OCI-LY3 (cell line): ENCODE results near the gene FAM53A.

ENCODE experiments used
- EZH2phosphoT487 ChIP-seq: fragments of 200-600 bp; shearing (Covaris generic); IDR thresholded peaks from 2 replicates; pipeline ENCODE4 v1.6.1; 2018; ENCODE audit warnings: antibody characterized with exemption, mixed run types, low read depth
- TF ChIP-seq, protein P1 (sequence below): fragments of 200-600, 300-600 bp; sonication (generic); IDR thresholded peaks from 2 replicates; pipeline ENCODE4 v1.5.1; 2014; ENCODE audit warnings: antibody characterized with exemption, low read length, low read depth

DNA sequence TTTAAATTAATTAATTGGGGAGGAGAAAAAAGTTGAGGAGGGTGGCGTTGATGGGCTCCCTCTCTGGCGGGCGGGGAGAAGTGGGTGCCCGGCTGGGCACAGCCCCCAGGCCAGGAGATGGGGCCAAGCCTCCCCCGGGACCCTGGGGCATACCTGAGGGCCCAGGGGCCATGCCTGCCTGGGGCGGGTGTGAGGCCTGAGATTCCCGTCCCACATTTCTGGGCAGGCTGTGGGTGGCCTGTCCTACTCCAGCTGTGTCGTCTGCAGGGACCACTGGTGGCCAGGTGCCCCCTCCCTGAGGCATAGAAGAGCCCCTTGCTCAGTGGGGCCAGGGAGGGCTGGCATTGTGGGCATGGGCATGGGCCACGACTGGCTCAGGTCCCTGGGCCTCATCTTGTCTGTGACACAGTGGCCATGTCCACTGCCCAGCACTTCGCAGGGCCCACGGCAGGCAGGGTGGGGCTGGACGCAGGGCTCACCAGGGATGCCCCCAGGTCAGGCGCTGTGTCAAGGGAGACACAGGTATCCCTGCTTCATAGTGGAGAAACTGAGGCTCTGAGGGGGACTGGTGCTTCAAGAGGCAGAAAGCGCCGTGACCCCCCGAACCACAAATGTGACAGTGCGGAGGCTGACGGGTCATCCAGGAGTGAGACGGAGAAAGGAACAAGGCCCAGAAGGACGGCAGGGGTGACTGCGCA lies 60.1 kb downstream of the FAM53A start:
- TF ChIP-seq, protein P1, sequence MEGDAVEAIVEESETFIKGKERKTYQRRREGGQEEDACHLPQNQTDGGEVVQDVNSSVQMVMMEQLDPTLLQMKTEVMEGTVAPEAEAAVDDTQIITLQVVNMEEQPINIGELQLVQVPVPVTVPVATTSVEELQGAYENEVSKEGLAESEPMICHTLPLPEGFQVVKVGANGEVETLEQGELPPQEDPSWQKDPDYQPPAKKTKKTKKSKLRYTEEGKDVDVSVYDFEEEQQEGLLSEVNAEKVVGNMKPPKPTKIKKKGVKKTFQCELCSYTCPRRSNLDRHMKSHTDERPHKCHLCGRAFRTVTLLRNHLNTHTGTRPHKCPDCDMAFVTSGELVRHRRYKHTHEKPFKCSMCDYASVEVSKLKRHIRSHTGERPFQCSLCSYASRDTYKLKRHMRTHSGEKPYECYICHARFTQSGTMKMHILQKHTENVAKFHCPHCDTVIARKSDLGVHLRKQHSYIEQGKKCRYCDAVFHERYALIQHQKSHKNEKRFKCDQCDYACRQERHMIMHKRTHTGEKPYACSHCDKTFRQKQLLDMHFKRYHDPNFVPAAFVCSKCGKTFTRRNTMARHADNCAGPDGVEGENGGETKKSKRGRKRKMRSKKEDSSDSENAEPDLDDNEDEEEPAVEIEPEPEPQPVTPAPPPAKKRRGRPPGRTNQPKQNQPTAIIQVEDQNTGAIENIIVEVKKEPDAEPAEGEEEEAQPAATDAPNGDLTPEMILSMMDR, result no peak
- TF ChIP-seq EZH2phosphoT487, result no peak
